HG02610 (cell line): ENCODE data around the gene PLAAT3.
"Not testable (repeated sequence)": the region's sequence is repeated elsewhere in the genome, so short reads cannot be mapped to it uniquely, and the experiment has no call there.

Experiments
- ATAC-seq: cut with Tn5 transposase; IDR thresholded peaks from one replicate; pipeline ENCODE4 v1.9.1; 2021; ENCODE audit warnings: mild to moderate bottlenecking, moderate library complexity; ENCODE audit not compliant: unreplicated experiment

The PLAAT3 gene

GRCh38 chr11:63614136-63614671 is at the start of gene PLAAT3:
Gene PLAAT3 (minus strand): TSS chr11:63614433. CDS start chr11:63614014, 419 bp downstream.
- ATAC-seq = no peak

DNA sequence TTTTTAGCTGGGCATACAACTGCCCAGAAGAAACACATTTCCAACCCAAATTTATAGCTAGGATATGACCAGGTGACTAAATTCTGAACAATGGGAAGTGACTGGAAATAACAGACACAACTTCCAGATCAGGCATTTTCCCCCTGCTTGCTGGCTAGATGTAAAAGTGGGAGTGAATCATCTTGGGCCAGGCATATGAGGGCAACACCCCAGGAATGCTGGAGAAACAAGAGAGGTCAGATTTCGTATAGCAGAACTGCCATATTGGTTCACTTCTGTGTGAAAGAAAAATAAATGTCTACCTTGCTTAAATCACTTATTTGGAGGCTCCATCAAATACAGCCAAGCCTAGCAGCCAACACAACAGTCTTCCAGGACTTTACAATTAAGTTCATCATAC is 49.6 kb upstream of the PLAAT3 start:
- no peak for ATAC-seq

DNA sequence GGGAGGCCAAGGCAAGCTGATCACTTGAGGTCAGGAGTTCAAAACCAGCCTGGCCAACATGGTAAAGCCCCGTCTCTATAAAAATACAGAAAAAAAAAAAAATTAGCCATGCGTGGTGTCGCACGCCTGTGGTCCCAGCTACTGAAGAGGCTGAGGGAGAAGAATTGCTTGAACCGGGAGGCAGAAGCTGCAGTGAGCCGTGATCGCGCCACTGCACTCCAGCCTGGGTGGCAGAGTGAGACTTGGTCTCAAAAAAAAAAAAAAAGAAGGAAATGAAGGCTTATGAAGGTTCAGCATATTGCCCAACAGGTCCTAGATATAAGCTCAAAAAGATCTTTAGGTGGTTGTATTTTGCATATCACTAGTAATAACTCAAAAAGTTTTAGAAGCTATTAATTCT is 46.7 kb upstream of the PLAAT3 start:
- no peak for ATAC-seq

DNA sequence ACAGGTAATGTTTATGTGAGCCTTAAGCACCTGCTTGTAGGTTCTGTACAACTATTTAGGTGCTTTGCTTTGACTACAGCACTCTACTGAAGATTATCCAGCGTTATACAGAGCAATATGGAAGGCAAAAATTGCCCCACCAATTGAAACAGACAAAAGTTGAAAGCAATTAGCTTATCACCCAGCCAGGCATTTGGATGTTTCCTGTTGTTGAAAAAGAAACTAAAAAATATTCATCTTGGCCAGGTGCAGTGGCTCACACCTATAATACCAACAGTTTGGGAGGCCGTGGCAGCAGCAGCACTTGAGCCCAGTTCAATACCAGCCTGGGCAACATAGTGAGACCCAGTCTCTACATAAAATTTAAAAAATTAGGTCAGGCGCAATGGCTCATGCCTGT is 38.4 kb upstream of the PLAAT3 start:
- no peak for ATAC-seq

DNA sequence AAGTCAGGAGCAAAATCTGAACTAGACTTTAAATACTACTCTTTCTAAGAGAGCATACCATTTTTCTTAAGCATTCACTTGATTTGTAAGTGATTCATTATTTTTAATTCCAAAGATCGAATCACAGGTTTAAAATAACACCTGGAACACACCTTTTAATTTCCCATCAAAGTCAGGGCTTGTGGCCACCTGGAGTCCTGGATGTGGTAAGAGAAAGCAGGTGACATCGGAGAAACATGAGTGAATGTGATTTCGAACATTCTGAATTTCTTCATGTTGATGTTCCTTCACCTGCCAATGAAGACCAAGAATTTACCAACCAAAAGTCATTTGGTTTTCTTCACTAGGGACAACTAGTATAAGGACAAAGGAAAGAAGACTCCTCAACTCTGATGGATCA is 29.0 kb upstream of the PLAAT3 start:
- ATAC-seq = no peak

DNA sequence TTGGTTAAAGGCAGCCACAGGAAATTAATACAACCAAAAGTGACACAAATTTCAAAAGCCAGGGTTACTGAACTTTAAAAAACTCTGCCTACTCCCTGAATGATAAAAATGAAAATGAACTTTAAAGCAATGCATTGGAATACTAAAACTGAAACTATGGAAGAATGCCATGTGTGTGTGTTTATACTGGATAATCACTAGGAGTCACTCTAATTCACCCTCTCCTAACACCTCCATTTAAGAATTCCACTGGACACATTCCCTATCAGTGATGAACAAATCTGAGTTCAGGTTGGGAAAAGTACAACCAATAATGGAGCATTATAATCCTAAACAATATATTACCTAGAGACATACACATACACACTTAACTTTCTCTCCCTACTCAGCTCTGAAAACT is 27.5 kb upstream of the PLAAT3 start:
- no peak for ATAC-seq

GRCh38 chr11:63639199-63639832 is 25.1 kb upstream of the PLAAT3 start:
- no peak for ATAC-seq

DNA sequence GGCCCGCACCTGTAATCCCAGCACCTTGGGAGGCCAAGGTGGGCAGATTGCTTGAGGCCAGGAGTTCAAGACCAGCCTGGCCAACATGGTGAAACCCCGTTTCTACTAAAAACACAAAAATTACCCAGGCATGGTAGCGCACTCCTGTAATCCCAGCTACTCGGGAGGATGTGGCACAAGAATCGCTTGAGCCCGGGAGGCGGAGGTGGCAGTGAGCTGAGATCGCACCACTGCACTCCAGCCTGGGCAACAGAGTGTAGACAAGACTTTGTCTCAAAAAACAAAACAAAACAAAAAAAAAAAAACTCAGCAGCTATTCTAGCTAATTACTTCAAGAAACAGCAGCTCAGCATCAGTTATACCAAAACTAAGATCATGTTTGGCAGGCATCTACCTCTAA is 24.2 kb upstream of the PLAAT3 start:
- ATAC-seq = not testable (repeated sequence)

- no peak for ATAC-seq
Measured at GRCh38 chr11:63635762-63636465, 21.7 kb upstream of the PLAAT3 start.

DNA sequence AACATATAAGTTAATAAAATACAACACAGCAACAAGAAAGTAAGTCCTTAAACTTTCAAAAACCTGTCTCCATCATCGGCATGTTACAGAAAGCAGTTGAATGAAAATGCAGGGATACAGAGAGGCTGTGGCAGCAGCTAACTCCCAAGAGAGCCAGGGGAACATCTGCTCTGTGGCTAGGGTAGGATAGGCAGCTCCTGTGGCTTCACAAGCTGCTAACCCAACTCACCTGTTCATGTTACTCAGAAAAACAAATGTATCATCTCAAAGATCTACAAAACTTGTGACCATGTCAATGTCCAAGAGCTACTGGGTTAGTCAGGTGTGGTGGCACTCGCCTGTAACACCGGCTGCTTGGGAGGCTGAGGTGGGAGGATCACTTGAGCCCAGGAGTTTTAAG is 15.2 kb upstream of the PLAAT3 start:
- ATAC-seq = no peak

GRCh38 chr11:63623513-63624140 is 9.4 kb upstream of the PLAAT3 start:
- ATAC-seq = no peak

- ATAC-seq = no peak
Measured at GRCh38 chr11:63622323-63622722, 8.1 kb upstream of the PLAAT3 start.

DNA sequence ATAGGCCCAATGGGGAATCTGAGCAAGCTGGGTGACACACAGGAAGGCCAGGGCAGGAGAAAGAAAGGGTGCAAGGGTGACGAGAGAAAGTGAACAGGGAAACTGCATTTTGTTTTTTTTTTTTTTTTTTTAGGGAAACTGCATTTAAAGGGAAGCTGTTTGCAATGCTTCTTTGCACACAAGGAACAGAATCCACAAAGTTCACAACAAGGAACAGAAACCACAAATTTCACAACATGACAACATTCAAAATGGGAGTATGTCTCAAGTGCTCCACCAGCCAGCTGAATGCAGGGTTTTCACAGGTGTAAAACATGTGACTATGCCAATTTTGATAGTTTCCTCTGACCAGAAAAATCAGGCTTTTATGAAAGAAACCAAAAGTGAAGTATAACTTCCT is 6.8 kb upstream of the PLAAT3 start:
- ATAC-seq = no peak

DNA sequence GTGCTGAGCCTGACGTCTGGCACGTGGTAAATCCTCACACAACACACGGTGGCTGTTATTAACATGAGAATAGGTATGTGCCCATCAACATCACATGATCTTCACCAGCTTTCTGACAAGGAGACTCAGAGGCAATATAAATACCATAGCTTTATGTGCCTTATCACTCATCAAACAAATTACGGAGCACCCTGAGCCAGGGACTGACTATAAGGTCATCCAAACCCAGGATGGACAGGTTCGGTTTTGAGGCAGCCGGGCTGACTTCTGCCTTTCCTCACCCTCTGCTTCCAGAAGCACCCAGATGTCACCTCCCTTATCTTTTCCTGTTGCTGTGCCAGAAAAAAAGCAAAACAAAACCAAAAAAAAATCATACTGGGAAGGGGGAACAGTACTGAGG is 5.7 kb upstream of the PLAAT3 start:
- no peak for ATAC-seq

DNA sequence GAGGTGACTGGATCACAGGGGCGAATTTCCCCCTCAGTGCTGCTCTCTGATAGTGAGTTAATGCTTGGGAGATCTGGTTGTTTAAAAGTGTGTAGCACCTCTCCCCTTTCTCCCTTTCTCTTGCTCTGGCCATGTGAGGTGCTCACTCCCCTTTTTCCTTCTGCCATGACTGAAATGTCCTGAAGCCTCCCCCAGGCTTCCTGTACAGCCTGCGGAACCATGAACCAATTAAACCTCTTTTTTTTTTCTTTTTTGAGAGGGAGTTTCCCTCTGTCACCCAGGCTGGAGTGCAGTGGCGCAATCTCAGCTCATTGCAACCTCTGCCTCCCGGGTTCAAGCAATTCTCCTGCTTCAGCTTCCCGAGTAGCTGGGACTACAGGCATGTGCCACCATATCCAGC is 3.5 kb upstream of the PLAAT3 start:
- not testable (repeated sequence) for ATAC-seq

- ATAC-seq = no peak
Measured at GRCh38 chr11:63616953-63617352, 2.7 kb upstream of the PLAAT3 start.

GRCh38 chr11:63613517-63614135 is 607 bp downstream of the PLAAT3 start:
- no peak for ATAC-seq

- no peak for ATAC-seq
Measured at GRCh38 chr11:63612181-63612580, 2.1 kb downstream of the PLAAT3 start.

- no peak for ATAC-seq
Measured at GRCh38 chr11:63611395-63611747, 2.9 kb downstream of the PLAAT3 start.

GRCh38 chr11:63610604-63611394 is 3.4 kb downstream of the PLAAT3 start:
- no peak for ATAC-seq
